H9 (cell line): Measurements from ENCODE around the gene JAG1. TPM values are rescaled to one million over a fixed set of nuclear protein-coding genes. Genes with fewer than 3 reads are reported as not detected.

ENCODE experiments used
- DNase-seq: peaks from one replicate; pipeline ENCODE4 v3.0.0-alpha.2; 2017
- H2AFZ ChIP-seq: one replicate; pipeline ENCODE4 v1.6.1; 2013; ENCODE audit warnings: mild to moderate bottlenecking, low read length, control low read depth, moderate library complexity
- H2AK5ac ChIP-seq: 2 replicates; pipeline ENCODE4 v1.6.1; 2013; ENCODE audit warnings: low read length, control low read depth, mixed read lengths; ENCODE audit not compliant: insufficient read length
- H2BK120ac ChIP-seq: one replicate; pipeline ENCODE4 v1.6.1; 2013; ENCODE audit warnings: low read depth, mild to moderate bottlenecking, low read length, control low read depth, inconsistent platforms; ENCODE audit not compliant: poor library complexity, severe bottlenecking
- H2BK12ac ChIP-seq: 2 replicates; pipeline ENCODE4 v1.6.1; 2013; ENCODE audit warnings: low read length, control low read depth, mixed read lengths, low read depth; ENCODE audit not compliant: insufficient read length
- H2BK15ac ChIP-seq: 2 replicates; pipeline ENCODE4 v1.6.1; 2013; ENCODE audit warnings: low read depth, low read length, control low read depth
- H2BK20ac ChIP-seq: one replicate; pipeline ENCODE4 v1.6.1; 2013; ENCODE audit warnings: low read depth, mild to moderate bottlenecking, low read length, control low read depth, inconsistent platforms; ENCODE audit not compliant: poor library complexity, severe bottlenecking
- H2BK5ac ChIP-seq: 2 replicates; pipeline ENCODE4 v1.6.1; 2013; ENCODE audit warnings: low read length, control low read depth, mixed read lengths; ENCODE audit not compliant: insufficient read length
- H3K14ac ChIP-seq: 2 replicates; pipeline ENCODE4 v1.6.1; 2013; ENCODE audit warnings: low read length, control low read depth; ENCODE audit not compliant: insufficient read depth
- H3K18ac ChIP-seq: 2 replicates; pipeline ENCODE4 v1.6.1; 2013; ENCODE audit warnings: low read depth, mild to moderate bottlenecking, mixed read lengths, low read length, control low read depth; ENCODE audit not compliant: insufficient read length
- H3K23ac ChIP-seq: 2 replicates; pipeline ENCODE4 v1.6.1; 2013; ENCODE audit warnings: low read length, control low read depth, mixed read lengths, low read depth; ENCODE audit not compliant: insufficient read length
- H3K23me2 ChIP-seq: 2 replicates; pipeline ENCODE4 v1.6.1; 2013; ENCODE audit warnings: low read depth, mild to moderate bottlenecking, mixed read lengths, low read length, control low read depth; ENCODE audit not compliant: insufficient read length, poor library complexity, severe bottlenecking
- H3K27ac ChIP-seq: 2 replicates; pipeline ENCODE4 v1.5.1; 2013; ENCODE audit warnings: low read length, control low read depth, mixed read lengths, low read depth; ENCODE audit not compliant: insufficient read length
- H3K27me3 ChIP-seq: 2 replicates; pipeline ENCODE4 v1.6.1; 2013; ENCODE audit warnings: low read length, control low read depth, inconsistent platforms; ENCODE audit not compliant: insufficient read depth
- H3K4ac ChIP-seq: 2 replicates; pipeline ENCODE4 v1.6.1; 2013; ENCODE audit warnings: low read depth, mild to moderate bottlenecking, control low read depth, inconsistent platforms, low read length, moderate library complexity
- H3K4me1 ChIP-seq: 2 replicates; pipeline ENCODE4 v1.6.1; 2013; ENCODE audit warnings: low read length, control low read depth, inconsistent platforms; ENCODE audit not compliant: insufficient read depth
- H3K4me2 ChIP-seq: 2 replicates; pipeline ENCODE4 v1.6.1; 2013; ENCODE audit warnings: low read length, control low read depth, mixed read lengths; ENCODE audit not compliant: insufficient read length, insufficient read depth
- H3K56ac ChIP-seq: 2 replicates; pipeline ENCODE4 v1.6.1; 2013; ENCODE audit warnings: low read depth, mild to moderate bottlenecking, mixed read lengths, low read length, control low read depth; ENCODE audit not compliant: insufficient read length
- H3K79me1 ChIP-seq: 2 replicates; pipeline ENCODE4 v1.6.1; 2013; ENCODE audit warnings: low read depth, mild to moderate bottlenecking, moderate library complexity, low read length, control low read depth, inconsistent platforms; ENCODE audit not compliant: insufficient read depth, poor library complexity, severe bottlenecking
- H3K79me2 ChIP-seq: 2 replicates; pipeline ENCODE4 v1.6.1; 2013; ENCODE audit warnings: low read length, control low read depth, inconsistent platforms; ENCODE audit not compliant: insufficient read depth
- H3K9ac ChIP-seq: 2 replicates; pipeline ENCODE4 v1.6.1; 2013; ENCODE audit warnings: low read length, control low read depth, mixed read lengths; ENCODE audit not compliant: insufficient read length; ENCODE audit errors: extremely low read depth
- H3K9me3 ChIP-seq: one replicate; pipeline ENCODE4 v1.6.1; 2013; ENCODE audit warnings: low read depth, low read length, inconsistent platforms; ENCODE audit not compliant: control insufficient read depth
- H3T11ph ChIP-seq: one replicate; pipeline ENCODE4 v1.6.1; 2013; ENCODE audit warnings: mild to moderate bottlenecking, low read length, control low read depth, inconsistent platforms
- H4K20me1 ChIP-seq: one replicate; pipeline ENCODE4 v1.6.1; 2013; ENCODE audit not compliant: control insufficient read depth, insufficient read length, insufficient read depth
- H4K5ac ChIP-seq: 2 replicates; pipeline ENCODE4 v1.6.1; 2013; ENCODE audit warnings: low read depth, mild to moderate bottlenecking, mixed read lengths, low read length, control low read depth; ENCODE audit not compliant: insufficient read length
- H4K8ac ChIP-seq: replicated peaks from 2 replicates; pipeline ENCODE4 v1.6.1; 2013; ENCODE audit warnings: low read length, control low read depth, mixed read lengths, low read depth; ENCODE audit not compliant: insufficient read length
- H4K91ac ChIP-seq: 2 replicates; pipeline ENCODE4 v1.6.1; 2013; ENCODE audit warnings: low read depth, mild to moderate bottlenecking, moderate library complexity, mixed read lengths, low read length, control low read depth; ENCODE audit not compliant: insufficient read length
- H3K27ac Mint-ChIP-seq, 3 experiments: 2 replicates in 2 of 3; 3 replicates in 1 of 3; pipeline ENCODE4 v1.8.0; 2020 to 2021; ENCODE audit warnings: mixed read lengths in 3 of 3, mild to moderate bottlenecking in 1 of 3, moderate library complexity in 1 of 3
- H3K27me3 Mint-ChIP-seq: 2 replicates; pipeline ENCODE4 v1.8.0; 2021; ENCODE audit warnings: low read depth, mild to moderate bottlenecking, moderate library complexity, mixed read lengths
- H3K36me3 Mint-ChIP-seq, 3 experiments: 2 replicates in 2 of 3; 3 replicates in 1 of 3; pipeline ENCODE4 v1.8.0; 2020 to 2021; ENCODE audit warnings: low read depth in 3 of 3, mixed read lengths in 3 of 3; ENCODE audit not compliant: insufficient read depth in 1 of 3
- H3K4me1 Mint-ChIP-seq, 2 experiments: 2 replicates each; pipeline ENCODE4 v1.8.0; 2020; ENCODE audit warnings: mixed read lengths in 2 of 2
- H3K4me3 Mint-ChIP-seq, 2 experiments: 2 replicates in 1 of 2; 3 replicates in 1 of 2; pipeline ENCODE4 v1.8.0; 2020 to 2021; ENCODE audit warnings: mild to moderate bottlenecking in 2 of 2, mixed read lengths in 2 of 2, moderate library complexity in 1 of 2
- H3K9me3 Mint-ChIP-seq, 2 experiments: 2 replicates in 1 of 2; 3 replicates in 1 of 2; pipeline ENCODE4 v1.8.0; 2020; ENCODE audit warnings: mild to moderate bottlenecking in 2 of 2, mixed read lengths in 2 of 2, moderate library complexity in 1 of 2
- WGBS: extraction: QIAGEN DNeasy Blood & Tissue Kit; methylation state at CpG from one replicate; pipeline ENCODE4 v1.1.7; 2013; ENCODE audit warnings: missing lambda C conversion rate, low lambda C conversion rate, mixed read lengths; ENCODE audit not compliant: insufficient read length; ENCODE audit errors: extremely low coverage; 5-methylcytosine and 5-hydroxymethylcytosine counted together
- total RNA-seq: library from RNA; stranded (reverse); gene quantifications from 2 replicates; pipeline ENCODE4 v1.2.1, GENCODE V29; 2021
- TF ChIP-seq, protein P1 (sequence below): fragments of 200-600 bp; sonication (generic); conservative IDR thresholded peaks from 3 replicates; pipeline ENCODE4 v1.8.0; 2021; ENCODE audit warnings: antibody characterized with exemption, mild to moderate bottlenecking

JAG1 gene
- total RNA-seq, 1 experiment from 2014 or later = 58.1 TPM

GRCh38 chr20:10667560-10668167 is 6.1 kb downstream of the JAG1 start:
- no peaks in the 10 kb centered on the region; the same call in 1 of the 2 replicates for H3K27me3 Mint-ChIP-seq
- H3K79me2 ChIP-seq = peaks cover 12% of the 10 kb centered on the region; the same call in 1 of the 2 replicates

More at GRCh38 chr20:10667560-10668167, 6.1 kb downstream of the JAG1 start:
- H3K27me3 ChIP-seq = no peaks in the 10 kb centered on the region
- H3K27ac ChIP-seq = no peak overlapping the region
- H4K8ac ChIP-seq = no peak overlapping the region
- no peak overlapping the region for H3K4ac ChIP-seq
- Mint-ChIP-seq H3K4me3 (no peak overlapping the region), H3K27ac (0 out of 7 replicates have a peak overlapping the region, but pooled peaks of 1 of the 3 experiments have one; percentile 15), H3K36me3 (peaks cover 18 to 58% (median 22%) of the 10 kb centered on the region in 3 experiments), H3K4me1 (peaks cover 83 to 88% of the 10 kb centered on the region in 2 experiments), H3K9me3 (no peaks in the 10 kb centered on the region; a peak in 1 of 5 replicates)
- H3K9me3 ChIP-seq = no peaks in the 10 kb centered on the region
- peaks cover 32% of the 10 kb centered on the region for H3K4me1 ChIP-seq
- TF ChIP-seq, protein P1, sequence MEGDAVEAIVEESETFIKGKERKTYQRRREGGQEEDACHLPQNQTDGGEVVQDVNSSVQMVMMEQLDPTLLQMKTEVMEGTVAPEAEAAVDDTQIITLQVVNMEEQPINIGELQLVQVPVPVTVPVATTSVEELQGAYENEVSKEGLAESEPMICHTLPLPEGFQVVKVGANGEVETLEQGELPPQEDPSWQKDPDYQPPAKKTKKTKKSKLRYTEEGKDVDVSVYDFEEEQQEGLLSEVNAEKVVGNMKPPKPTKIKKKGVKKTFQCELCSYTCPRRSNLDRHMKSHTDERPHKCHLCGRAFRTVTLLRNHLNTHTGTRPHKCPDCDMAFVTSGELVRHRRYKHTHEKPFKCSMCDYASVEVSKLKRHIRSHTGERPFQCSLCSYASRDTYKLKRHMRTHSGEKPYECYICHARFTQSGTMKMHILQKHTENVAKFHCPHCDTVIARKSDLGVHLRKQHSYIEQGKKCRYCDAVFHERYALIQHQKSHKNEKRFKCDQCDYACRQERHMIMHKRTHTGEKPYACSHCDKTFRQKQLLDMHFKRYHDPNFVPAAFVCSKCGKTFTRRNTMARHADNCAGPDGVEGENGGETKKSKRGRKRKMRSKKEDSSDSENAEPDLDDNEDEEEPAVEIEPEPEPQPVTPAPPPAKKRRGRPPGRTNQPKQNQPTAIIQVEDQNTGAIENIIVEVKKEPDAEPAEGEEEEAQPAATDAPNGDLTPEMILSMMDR = no peak
- H3T11ph ChIP-seq = no peak overlapping the region
- H2AFZ ChIP-seq = no peak overlapping the region
- H3K18ac ChIP-seq = no peak overlapping the region
- H2BK15ac ChIP-seq = no peak overlapping the region
- no peaks in the 10 kb centered on the region for H3K79me1 ChIP-seq
- no peak overlapping the region for H4K5ac ChIP-seq
- no peak overlapping the region for H3K23ac ChIP-seq
- H3K9ac ChIP-seq = no peak overlapping the region
- H3K23me2 ChIP-seq = peaks cover 14% of the 10 kb centered on the region
- no peak overlapping the region for H2AK5ac ChIP-seq
- H2BK20ac ChIP-seq = no peak overlapping the region
- WGBS = no CpG with 5 or more reads among the region's 6 CpGs
- no peak overlapping the region for H4K91ac ChIP-seq
- no peak overlapping the region for H2BK120ac ChIP-seq
- no peaks in the 10 kb centered on the region for H4K20me1 ChIP-seq
- no peak overlapping the region for H3K56ac ChIP-seq
- DNase-seq = no peak
- H3K14ac ChIP-seq = no peak overlapping the region
- H3K4me2 ChIP-seq = no peak overlapping the region
- H2BK5ac ChIP-seq = no peak overlapping the region
- no peak overlapping the region for H2BK12ac ChIP-seq
